HG02981 (cell line): ENCODE measurements around the gene TRIM29.

ENCODE experiments used
- ATAC-seq: cut with Tn5 transposase; IDR thresholded peaks from one replicate; pipeline ENCODE4 v1.9.1; 2021; ENCODE audit warnings: mild to moderate bottlenecking, moderate library complexity; ENCODE audit not compliant: unreplicated experiment

TRIM29 gene

DNA sequence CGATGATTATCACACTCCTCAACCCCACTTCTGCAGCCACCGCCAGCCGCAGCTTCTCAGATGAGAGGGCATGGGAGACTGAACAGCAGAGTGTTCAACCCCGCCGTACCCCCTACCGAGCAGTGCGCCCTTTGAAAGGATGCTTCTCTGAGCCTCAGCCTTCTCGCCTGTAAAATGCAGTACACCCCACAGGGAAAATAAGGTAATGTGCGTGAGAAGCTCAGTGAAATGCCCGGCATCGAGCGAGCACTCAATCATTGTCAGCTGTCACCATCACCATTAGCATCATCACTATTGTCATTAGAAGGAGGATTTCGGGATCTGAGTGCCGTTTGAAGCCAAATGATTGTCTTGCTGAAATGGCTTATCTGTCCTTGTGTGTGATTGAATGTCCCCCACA is 13.6 kb downstream of the TRIM29 start:
- ATAC-seq = no peak

DNA sequence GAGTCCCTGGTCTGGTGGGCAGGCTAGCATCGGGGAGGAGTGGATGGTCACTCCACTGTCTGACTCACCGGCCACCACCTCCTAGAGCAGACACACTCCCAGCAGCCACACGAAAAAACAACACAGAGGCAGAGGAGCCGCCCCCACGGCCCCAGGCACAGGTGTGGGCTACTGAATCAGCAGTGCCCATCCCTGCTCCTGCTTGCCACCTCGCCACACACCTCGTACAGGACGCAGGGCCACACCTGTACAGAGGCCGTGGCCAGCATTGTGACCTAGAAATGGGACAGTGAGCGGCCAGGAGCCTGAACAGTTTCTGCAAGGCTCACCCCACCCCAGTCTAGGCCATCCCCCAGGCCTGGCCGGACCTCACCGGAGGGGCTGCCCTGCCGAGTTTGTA is 14.0 kb downstream of the TRIM29 start:
- ATAC-seq = no peak

DNA sequence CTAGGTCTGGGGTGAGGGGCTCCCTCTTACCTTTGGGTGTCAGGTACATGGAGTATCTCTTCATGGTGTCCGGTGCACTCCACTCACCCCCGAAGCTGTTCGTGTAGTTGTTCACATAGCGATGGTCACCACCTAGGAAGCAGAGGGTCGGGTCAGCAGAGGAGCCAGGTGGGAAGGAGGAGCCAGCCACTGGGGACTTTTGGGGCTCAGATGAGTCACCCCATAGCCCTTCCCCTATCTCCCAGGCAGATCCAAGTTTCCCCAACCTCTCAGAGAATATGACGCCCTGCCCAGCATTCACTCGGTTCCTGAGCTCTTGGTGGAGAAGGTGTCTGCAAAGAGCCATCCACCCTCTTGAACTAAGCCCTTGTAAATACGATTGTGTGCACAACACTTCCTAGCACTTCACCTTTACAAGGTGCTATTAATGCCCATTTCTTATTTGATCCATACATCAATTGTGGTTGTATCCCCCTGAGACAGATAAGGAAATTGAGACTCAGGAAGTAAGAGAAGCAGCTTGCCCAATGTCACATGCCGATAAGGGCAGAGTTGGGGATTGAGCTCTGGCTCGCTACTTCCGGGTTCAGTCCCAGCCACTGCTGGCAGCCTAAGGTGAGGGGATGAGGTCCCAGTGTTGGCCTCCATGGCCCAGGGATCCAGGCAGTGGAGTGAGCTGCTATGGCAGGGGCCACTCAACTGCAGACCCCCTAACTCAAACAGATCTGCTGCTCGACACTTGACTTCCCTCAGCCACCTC is 14.8 kb downstream of the TRIM29 start:
- ATAC-seq = no peak

DNA sequence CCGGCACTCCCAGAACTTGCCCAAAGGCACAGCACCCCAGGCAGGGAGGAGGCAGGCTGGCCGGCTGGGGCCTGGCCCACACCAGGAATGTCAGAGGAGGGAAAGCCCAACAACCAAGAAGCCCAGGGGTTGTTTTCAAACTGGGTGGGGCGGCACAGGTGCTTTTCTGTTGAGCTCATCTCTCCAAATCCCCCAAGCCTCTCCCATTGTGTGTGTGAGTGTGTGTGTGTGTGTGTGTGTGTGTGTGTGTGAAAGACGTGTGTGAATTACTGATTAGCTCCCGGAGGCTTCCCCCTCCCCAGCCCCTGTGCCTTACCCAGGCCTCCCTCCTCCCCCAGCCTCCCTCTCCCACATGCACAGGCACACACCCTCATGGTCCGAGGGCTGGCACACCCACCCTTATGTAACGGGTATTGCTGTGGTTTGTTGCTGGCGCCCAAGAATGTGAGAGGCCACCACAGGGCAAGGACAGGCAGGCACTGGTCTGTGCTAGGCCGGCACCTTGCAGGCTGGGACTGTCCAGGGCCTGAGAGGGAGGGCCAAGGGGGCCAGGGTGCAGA is 15.9 kb downstream of the TRIM29 start:
- ATAC-seq = no peak

DNA sequence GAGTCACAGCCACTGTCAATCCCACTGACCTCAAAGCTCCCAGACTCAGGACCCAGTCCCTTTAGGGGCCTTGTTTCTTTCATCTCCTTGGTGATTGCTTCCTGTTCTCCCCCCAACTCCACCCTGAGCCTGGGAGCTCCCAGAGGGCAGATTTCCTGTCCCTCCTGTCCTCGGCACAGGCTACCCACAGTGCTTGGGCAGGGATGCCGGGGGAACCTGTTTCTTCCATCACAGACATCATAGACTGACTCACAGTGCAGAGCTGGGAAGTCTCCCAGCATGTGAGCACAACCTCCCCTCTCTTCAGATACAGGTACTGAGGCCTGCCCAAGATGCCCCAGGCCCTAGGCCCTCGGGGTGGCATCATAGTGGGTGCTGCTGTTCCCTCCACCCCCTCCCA is 16.6 kb downstream of the TRIM29 start:
- no peak for ATAC-seq

DNA sequence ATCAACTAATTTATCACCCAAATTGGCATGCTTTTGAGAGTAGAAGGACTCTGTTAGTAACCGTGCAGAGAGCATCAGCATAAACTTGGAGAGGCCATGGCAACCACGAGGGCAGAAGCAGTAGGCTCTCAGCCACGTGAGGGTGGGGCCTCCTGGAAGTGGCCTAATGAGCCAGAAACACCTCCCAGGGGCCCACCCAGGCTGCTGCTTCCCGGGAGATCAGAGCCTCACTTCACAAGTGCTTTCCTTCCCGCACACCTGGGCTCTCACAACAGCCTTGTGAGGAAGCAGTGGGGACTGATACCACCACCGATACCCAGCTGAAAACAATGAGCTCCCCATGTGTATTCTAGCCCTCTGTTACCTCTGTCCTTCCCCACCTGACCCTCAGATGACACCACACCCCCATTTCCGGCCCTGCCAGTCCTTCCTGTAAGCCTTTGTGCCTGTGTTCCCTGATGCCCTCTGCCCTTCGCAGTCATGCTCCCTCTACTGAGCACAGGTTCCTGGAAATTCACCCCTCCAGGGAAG is 17.0 kb downstream of the TRIM29 start:
- ATAC-seq = no peak

DNA sequence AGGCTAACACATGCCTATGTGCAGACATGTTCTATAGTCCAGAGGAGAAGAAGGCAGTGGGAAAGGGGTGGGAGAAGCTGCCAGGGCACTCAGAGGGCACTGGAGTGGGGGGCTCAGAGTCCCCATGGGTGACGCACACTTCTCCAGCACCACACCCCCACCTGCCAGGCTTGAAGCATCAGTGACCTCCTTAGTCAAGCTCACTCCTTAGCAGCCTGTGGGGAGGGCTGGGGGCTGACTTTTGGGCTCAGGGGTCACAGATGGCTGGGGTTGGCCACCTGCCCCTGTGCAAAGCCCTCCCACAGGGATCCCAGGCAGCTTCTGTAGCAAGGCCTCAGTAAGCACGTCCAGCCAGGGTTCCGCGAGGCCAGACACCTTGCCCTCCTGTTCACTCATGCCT is 18.8 kb downstream of the TRIM29 start:
- no peak for ATAC-seq

DNA sequence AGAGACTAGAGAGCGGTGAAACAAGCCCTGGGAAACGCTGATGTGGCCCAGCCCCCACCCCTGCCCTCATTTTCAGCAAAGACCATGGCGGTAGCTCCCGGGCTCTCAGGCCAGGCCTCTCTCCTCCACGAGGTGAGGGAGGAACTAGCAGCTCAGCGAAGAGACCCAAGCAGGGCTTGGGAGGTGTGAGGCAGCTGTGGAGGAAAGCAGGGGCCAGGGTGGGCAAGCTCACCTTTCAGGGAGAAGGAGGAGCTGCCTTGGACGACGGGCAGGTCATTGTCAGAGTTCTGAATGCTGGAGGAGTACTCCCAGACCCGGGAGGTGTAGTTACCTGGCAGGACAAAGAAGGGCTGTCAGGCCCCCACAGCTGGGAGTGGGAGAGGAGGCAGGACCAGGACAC is 19.9 kb downstream of the TRIM29 start:
- no peak for ATAC-seq

DNA sequence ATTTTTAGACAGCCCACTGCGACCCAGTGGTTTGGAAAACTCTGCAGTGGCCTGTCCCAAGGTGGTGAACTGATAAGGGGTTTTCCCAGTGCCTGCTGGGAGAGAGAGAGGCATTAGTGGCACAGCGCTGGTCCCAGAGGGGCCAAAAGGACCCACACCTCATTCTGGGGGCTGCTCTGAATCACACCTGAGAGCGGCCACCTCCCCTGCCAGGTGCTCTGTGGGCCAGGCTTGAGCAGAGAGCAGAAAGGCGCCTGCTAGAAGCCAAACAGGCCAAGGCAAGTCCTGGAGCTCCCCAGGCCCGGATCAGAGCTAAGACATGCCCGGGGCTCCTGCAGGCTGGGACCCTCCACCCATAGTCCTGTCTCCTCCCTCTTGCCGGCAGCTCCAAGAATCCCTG is 20.9 kb downstream of the TRIM29 start:
- ATAC-seq = no peak

DNA sequence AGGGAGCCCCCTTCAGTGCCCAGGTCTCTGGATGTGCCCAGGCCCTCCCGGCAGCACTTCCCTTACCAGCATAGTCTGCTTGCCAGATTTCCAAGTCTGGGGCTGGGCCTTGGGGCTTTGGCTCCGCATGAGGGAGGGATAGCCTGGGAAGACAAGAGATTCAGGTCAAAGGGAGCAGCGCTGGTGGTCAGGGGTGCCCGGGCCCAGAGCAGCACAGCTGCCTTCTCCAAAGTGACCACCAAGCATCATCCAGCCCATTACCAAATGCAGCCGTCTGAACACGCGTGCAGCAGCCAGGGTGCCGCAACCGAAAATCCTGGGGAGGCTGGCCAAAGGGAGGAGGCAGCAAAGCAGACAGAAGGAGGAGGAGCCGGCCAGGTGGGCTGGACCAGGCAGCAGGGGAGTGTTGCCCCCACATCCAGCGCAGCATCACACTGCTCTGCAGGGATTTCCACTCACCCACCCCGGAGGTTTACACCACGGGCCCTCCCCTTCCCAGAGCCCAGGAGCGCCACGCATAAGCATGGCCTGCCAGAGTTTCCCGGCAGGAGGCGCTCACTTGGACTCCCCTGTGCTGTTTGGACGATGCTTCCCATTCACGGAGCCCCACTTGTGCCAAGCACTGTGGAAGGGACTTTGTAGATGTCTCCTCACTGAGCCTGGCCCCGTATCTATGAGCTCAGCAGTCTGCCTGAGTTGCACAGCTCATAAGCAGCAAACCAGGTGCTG is 22.5 kb downstream of the TRIM29 start:
- no peak for ATAC-seq

DNA sequence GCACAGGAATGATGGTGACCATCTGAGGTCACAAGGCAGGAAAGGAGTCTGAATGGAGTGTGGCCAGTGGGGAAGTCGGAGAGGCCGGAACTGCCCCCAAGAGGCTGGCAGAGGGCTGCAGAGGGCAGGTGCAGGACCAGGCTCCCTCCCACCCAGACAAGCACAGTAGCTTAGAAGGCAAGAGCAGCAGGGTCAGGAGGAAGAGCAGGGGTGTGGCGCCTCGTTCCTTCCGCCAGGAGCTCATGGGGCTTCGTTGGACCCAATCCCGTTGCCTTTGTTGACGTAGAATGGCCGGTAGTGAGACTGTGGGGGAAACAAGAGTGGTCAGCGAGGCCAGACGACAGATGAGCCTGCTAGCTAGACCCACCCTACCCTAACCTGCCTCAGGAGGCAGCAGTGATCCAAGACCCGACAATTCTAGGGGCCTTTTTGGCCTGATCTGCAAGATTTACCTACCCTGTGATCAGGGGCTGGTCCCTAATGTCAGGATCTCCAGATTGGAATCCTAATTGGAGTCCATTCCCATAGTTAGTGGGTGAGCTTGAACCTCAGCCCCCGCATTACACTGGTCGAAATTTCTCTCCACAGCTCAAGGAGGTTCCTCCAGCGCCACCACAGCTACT is 25.6 kb downstream of the TRIM29 start:
- no peak for ATAC-seq

DNA sequence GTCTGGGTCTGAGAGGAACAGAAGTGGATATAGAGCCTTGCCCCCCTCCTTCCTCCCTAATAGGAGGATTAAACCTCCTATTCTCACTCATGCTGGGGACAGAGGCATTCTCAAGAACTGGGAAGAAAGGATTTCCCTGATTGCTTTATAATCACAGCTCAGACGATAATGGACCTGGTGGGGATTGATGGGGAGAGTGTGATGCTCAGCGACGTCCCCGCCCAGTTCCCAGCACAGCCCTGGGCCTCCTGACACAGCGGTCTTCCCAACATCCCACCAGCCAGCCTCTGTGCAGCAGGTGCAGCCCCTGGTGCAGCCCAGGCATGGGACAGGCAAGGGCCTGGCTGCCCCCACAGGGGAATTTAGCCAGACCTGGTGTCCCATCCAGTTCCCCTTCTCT is 28.4 kb downstream of the TRIM29 start:
- ATAC-seq = no peak

DNA sequence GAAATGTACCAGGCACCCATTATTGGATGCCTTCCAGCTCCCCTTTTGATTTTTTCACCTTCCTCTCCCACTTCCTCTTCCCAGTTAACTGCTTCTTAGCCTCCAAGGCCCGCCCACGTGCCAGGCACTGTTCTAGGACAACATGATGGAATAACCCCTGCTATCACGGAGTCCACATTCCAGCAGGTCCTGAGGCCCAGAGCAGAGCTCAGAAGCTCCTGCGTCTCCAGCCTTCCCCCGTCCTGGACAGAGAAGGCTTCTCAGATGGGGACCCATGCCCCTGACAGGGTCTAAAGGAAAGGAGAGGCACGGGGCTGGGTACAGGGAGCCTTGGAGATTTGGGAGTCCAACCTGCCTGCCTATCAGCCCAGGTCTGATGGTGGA is 29.1 kb downstream of the TRIM29 start:
- ATAC-seq = no peak

DNA sequence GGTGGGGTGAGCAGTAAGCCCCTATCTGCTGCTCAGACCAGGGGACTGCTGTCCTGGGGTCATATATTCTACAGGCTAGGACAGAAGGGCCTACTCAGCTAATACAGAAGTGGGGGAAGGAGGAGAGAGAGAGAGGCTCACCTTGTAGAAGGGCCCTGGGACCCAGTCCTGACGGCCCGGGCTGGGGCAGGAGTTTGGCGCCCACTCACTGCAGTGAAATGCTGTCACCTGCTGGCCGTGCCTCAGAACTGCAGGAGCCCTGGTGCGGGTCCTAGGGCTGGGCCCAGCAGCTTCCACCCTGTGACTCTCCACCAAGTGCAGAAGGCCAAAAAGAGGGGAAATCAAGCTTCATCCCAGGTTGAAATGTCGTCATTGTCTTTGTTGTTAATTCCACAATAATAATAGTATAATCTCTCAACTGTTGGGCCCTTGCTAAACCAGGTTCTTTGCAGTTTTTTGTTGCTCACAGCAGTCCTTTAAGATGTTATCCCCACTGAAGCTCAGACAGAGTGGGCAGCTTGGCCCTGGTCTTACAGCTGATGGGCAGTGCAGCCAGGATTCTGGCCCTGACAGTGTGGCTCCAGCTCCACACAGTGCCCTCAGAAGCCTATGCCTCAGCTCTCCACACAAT is 29.6 kb downstream of the TRIM29 start:
- no peak for ATAC-seq

DNA sequence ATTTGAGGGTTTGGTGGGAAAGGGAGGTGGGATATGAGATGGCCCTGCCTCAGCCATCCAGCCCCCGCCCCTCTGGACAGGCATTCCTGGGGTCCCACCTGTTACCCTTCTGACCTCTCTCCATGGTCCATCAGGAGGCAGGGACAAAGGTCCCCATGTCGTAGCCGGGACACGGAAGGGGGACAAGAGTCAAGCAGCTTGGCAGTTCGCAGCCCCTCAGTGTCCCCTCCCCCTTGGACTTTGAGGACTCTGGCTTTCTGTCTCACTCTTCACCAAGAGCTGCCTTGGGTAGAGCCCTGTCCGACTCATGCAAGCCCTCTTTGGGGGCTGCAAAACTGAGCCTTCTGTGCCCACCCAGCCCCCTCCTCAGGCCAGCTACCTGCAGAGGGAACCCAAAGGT is 30.2 kb downstream of the TRIM29 start:
- ATAC-seq = no peak

DNA sequence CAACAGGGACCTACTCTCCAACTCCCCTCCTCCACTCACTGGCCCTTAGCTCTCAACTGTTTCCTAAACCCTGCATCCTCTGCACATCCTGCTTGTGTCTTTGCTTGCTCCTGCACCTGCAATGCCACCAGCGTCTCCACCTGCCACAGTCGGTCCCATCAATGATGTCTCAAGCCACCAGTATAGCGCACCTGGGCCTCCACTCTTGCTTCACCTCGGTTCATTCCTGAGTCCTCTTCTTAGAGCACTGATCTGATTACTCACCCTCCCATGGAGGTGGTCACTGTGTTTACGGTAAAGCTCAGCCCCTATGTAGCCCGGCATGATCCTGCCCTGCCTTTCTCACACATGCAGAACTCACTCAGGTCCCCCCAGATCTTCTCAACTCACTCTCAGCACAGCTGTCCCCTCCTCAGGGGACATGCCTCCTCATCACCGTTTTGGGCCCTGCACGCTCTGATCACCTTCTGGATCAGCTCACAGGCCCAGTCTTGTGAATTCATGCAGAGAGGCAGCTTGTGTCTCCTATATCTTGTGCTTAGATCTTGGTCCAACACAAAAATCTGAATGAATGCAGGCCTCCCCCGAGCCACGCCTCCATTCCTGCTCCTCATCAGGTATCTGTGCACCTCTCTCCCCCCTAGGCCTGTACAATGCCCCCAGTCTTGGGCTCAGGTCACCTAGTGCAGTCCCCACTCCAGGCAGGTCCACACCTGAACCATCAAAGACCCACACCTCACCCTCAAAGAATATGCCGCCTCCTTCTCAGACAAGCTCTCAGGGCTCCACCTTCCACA is 31.4 kb downstream of the TRIM29 start:
- no peak for ATAC-seq

DNA sequence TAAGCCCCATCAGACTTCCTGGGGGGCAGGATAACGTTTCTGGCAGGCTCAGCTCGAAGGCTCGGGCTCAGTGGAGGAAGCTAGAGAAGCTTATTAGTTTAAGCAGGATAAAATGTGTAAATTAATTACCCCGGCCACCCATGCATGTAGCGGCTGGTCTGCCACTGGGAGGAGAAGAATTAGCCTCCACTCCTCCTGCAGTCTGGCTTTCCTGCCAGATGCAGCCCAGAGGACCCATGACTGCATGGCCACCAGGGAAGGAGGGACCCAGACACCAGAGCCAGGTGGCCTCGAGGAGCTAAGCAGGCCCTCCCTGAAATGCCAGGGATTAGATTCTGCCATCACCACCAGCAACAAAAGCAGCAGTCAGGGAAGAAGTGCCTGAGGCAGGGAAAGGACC is 32.3 kb downstream of the TRIM29 start:
- no peak for ATAC-seq

DNA sequence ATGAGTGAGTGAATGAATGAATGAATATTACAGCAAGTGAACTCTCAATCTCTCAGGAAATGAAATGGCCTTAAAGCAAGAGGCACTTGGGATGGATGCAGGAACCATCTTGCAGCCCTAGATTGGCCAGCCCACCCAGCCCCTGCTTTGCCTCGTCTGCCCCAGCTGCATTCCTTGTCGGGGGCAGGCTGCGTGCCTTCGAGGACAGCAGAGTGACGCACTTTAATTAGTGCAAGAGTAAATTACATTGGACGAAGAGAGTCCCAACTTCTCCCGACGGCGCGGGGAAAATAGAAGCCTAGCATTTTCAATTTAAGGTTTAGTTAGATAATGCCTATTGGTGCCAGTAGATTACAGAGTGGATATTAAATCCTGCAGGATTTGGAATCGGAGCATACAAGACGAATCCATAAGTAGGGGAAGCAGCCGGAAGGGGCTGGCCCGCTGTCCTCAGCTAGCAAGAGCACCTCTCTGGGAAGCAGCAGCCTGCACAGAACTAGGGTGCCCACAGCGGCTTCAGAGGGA is 33.8 kb downstream of the TRIM29 start:
- ATAC-seq = no peak

DNA sequence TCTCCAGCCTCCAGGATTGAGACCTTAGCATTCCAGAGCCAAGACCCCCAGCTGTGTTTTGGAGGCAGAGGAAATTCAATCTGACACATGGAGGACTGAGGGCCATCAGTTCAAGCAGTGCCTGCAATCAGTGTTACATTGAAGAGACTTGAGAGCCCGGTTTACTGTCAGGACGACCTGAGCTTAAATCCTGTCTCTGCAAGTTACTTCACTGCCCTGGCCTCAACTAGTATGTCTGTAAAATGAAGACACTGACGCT is 35.1 kb downstream of the TRIM29 start:
- ATAC-seq = no peak

DNA sequence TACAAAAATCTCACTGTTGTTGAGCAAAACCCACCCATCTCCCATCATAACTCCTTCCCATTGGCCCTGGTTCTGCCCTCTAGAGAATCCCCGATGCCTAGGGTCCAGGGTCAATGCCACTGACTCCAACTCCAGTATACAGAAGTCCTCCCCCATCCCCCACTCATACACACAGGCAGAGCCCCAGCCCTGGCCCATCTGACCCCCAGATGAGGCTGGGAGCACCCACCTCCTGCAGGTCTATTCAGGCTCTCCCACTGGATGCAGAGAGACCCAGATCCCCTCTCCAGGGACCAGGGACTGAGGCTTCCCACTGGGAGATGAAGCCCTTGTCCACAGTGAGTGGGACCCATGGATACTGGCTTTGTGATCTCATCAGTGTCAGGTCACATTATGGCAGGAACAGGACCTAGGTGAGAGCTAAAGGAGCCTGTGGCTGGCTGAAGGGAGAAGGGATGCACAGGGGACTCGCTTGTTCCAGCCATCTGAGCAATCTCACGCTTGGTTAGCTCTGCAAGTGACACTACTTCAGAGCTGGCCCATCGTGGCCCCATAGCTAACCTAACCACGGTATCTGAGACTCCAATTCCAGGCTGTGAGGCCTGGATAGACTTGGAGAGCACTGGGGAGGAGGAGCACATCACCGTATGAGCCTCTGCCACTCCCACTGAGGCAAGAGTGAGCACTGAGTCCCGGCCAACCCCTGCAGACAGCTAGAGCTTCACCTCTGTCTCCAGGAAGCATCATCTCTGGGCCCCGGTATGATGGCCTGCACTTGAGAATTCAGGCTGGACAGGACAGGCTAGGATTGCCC is 35.7 kb downstream of the TRIM29 start:
- ATAC-seq = no peak
